ENCODE measurements around the gene LRRC27.
A peak's percentile ranks its signal among the peaks of the same experiment; 100 is the strongest.

LRRC27 gene

GRCh38 chr10:132359305-132360040 is 27.5 kb downstream of the LRRC27 start:
- DNase-seq: no peak

DNA sequence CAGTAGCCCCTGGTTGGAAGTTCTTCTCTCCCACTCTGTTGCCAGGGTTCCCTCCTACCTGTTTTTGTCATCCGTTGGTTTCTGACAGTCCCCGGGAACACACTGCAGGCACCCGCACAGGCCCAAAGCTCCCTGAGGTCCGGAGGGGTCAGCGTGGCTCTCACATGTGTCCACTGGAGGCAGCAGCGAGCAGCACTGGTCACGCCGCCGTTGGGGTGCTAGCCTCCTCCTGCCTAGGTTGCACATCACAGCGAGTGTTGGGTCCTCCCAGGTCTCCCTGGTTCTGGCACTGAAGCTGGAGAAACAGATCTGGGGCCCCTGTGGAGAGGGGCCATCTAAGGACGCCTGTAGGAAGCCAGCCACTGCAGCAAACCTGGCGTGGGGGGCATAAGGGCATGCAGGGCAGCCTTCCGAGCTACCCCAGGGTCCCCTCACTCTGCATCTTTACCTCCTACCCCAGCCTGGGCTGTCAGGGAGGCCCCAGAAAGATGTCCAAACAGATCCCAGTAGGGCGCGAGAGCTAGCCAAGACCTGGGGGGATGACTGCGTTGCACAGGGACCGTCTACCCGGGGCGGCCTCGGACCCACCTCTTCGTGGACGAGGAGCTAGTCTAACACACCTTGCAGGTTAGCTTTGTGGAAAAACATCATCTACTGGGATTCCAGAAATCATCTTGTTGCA is 28.9 kb downstream of the LRRC27 start:
- DNase-seq: peak in 1 of 5 donors; percentile 7

- no peak for DNase-seq
Observed at GRCh38 chr10:132361581-132362101, 29.6 kb downstream of the LRRC27 start.

DNA sequence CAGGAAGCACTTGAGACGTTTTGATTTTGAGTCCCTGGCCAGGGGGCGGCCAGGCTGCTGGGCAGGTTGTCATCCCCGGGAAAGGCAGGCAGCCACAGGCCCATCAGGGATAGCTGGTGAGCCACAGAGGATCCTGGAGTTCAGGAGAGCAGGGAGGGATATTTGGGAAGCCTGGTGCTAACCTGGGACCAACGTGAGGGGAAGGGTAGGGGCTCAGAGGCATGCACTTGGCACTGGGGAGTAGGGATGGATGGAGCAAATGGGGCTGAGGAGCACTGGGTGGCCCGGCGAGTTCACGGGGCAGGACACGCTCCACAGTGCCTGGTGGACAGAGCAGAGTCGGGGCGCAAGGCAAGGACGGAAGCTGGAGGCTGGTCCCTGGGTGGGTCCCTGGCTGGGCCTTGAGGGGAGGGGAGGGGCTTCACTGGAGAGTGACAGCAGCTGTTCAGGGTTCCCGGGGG is 30.2 kb downstream of the LRRC27 start:
- no peak for DNase-seq

GRCh38 chr10:132363376-132363775 is 31.4 kb downstream of the LRRC27 start:
- no peak for DNase-seq

DNA sequence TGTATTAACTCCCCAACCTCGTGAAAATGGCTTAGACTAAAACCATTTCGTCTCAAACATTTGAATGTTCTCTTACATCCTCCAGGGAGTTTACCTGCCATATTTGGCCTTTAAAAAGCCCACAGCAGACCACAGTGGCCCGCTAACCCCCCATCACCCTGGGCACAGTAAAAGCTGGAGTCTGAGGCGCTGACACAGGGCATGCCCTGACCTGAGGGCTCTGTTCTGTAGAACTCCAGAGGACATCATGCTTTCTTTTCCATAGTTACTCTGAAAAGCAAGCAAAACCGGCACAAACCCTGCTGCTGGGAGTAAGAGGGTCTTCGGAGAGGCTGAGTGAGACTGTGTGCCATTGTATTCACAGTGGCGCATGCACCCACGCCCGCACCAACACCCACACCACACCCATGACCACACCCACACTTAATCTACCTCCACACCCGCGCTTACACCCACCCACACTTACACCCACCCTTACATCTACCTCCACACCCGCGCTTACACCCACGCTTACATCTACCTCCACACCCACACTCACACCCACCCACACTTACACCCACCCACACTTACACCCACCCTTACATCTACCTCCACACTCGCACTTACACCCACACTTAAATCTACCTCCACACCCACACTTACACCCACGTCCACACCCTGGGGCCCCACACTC is 32.1 kb downstream of the LRRC27 start:
- DNase-seq: peak in 1 of 5 donors; percentile 41

- DNase-seq: no peak
Observed at GRCh38 chr10:132364594-132364970, 32.6 kb downstream of the LRRC27 start.

DNA sequence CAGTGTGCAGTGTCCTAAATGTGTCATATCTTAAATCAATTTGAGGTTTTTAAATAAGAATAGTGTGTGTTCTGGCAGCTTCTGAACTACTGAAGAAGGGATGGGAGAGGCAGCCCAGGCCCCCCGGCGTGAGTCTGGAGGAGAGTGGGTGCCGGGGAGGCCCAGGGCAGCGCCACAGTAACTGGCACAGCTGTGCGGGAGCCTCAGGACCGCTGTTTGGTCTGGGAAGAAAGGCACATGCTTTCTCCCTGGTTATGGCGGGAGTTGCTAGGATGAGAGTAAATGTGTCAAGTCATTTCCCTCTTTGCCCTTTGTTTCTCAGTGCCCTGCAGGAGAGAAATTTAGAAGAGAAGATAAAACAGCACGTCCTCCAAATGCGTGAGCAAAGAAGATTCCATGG is 33.1 kb downstream of the LRRC27 start:
- DNase-seq: no peak

DNA sequence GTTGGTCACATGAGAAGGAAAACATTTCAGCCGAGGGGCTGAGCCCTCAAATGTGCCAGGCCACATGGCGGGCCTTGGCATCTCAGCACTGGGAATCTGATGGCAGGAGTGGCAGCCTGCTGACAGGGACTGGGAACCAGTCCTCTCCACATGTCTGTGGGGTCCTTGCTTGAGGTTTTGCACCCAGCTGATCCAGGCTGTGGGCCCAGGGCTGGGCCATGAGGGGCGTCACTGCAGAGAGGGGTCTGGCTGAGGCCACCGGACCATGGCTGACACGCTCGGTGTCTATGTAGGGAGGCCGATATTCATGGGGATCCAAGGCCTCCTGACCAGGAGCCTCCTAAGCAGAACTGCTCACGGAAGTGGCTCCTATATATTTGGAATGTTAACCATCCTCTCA is 34.0 kb downstream of the LRRC27 start:
- DNase-seq: no peak

- no peak for DNase-seq
Observed at GRCh38 chr10:132366499-132366898, 34.5 kb downstream of the LRRC27 start.

- no peak for DNase-seq
Observed at GRCh38 chr10:132368391-132368790, 36.4 kb downstream of the LRRC27 start.

GRCh38 chr10:132368881-132369635 is 37.1 kb downstream of the LRRC27 start:
- DNase-seq: no peak

- no peak for DNase-seq
Observed at GRCh38 chr10:132369636-132370185, 37.7 kb downstream of the LRRC27 start.

DNA sequence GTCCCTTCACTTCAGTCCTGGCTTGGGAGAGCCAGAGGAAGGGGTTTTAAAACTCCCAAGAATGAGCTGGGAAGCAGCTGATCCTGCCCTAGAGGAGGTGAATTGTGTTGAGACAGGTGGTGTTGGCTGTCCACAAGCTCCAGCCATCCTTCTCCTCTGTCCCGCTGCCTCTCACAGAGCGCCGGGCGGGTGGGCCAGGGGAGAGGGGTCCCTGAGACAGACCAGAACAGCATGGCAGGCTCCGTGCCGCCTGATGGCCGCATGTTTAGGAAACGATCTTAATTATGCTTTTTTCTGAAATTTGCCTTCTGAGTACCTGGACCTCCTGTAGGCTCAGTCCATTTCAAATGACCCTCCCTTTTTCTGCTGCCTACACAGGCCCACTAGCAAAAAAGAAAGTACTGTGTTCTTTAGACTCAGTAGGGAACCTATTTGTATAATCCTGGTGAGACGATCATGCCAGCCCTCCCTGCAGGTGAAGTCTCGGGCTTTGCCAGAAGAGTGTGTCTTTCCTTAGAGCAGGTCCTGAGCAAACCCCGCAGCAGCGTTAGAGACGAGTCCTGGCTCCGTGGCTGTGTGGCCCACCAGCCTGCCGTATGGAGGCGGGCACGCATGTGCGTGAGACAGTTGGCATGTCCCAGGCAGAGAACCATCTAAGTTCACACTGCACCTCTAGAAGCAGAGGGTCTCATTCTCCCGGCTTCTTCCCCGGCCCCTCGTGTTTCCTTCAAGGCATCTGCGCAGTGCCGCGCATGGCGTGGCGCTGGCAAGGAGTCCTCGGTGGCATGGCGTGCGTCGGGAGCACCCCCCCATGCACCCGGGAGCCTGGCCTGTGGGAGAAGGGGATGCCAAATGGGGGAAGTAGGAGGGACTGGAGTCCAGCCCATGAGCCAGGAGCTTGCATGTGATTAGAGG is 38.7 kb downstream of the LRRC27 start:
- DNase-seq: no peak

DNA sequence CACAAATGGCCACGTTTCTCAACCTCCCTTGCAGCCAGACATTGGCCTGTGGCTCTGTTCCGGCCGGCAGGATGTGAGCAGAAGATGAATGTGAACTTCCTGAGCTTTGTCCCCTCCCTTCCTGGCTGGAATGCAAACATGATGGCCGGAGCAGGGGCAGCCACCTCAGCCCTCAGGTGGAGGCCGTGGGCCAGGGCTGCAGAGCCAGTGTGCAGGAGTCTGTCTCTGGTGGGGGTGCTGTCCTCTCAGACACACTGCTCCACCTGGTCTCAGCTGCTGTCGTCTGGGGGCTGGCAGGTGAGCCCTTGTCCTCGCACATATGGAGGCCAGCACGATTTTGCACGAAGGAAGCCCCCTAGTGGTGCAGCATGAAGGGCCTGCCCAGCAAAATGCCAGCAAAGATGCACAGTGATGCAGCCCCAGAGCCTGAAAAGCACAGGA is 39.7 kb downstream of the LRRC27 start:
- DNase-seq: no peak

- DNase-seq: no peak
Observed at GRCh38 chr10:132372516-132373095, 40.6 kb downstream of the LRRC27 start.

GRCh38 chr10:132373241-132373955 is 41.4 kb downstream of the LRRC27 start:
- no peak for DNase-seq

GRCh38 chr10:132374176-132374575 is 42.2 kb downstream of the LRRC27 start:
- DNase-seq: no peak

- no peak for DNase-seq
Observed at GRCh38 chr10:132374612-132375011, 42.6 kb downstream of the LRRC27 start.

DNA sequence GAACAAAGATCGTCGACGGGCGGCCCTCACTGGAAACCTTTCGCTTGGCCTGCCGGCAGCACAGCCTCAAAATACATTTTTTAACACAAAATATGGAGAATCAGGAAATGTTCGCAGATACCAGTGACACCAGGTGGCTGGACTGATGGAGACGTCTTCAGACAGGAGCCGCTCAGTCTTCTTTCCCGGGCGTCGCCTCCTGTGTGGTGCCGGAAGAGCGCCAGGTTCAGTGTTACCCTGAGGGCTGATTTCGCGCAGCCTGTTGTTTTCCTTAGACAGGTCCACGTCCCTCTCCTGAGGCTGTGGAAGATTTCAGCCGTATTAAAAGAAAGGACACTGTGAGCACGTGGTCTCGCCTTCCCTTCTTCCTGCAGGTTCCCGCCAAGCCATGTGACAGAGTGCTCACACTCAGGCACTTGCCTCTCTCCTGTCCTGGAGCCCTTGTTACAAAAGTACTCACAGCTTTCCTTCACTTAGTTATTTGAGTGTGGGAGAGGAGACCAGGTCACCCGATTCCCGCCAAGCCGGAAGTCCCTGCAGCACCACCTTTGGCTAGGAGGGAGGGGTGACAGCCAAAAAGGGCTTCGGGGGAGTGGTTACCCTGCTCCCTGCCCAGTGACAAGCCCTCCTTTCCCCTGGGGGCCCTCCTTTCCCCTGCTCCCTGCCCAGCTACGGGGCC is 43.3 kb downstream of the LRRC27 start:
- no peak for DNase-seq

Measured in T-helper 1 cell (primary cell).